BE2C (cell line): ENCODE data around the gene IFTAP. TPM values are rescaled to one million over a fixed set of nuclear protein-coding genes. Genes with fewer than 3 reads are reported as not detected.
"Not testable (repeated sequence)": the region's sequence is repeated elsewhere in the genome, so short reads cannot be mapped to it uniquely, and the experiment has no call there.

Experiments
- DNase-seq: peaks from one replicate; pipeline ENCODE4 v3.0.0-alpha.2; 2020
- H3K27me3 ChIP-seq: fragments of 250-450 bp; sonication (Bioruptor Pico); 2 replicates; pipeline ENCODE4 v1.5.1; 2020; ENCODE audit warnings: mild to moderate bottlenecking
- H3K36me3 ChIP-seq: fragments of 250-450 bp; sonication (Bioruptor Pico); 2 replicates; pipeline ENCODE4 v1.5.1; 2020; ENCODE audit warnings: mild to moderate bottlenecking
- H3K4me1 ChIP-seq: fragments of 250-450 bp; sonication (Bioruptor Pico); 2 replicates; pipeline ENCODE4 v1.5.1; 2020
- H3K4me3 ChIP-seq: 2 replicates; pipeline ENCODE4 v1.5.1; 2011; ENCODE audit warnings: low read depth, low read length
- H3K9me3 ChIP-seq: fragments of 250-450 bp; sonication (Bioruptor Pico); 2 replicates; pipeline ENCODE4 v1.5.1; 2020
- CTCF ChIP-seq: IDR thresholded peaks from 2 replicates; pipeline ENCODE4 v1.5.1; 2012; ENCODE audit warnings: mild to moderate bottlenecking, low read depth, low read length
- polyA plus RNA-seq: library from polyadenylated mRNA; unstranded; fragments of >200 nt; gene quantifications from one replicate; pipeline ENCODE4 v1.2.1, GENCODE V29; 2012; ENCODE audit warnings: low read depth, missing spikeins; ENCODE audit not compliant: insufficient read length, insufficient read depth

The IFTAP gene
- 25.1 TPM for polyA plus RNA-seq

- H3K36me3 ChIP-seq = no peaks in the 10 kb centered on the region
- no peak for TF ChIP-seq CTCF
- H3K4me1 ChIP-seq = no peaks in the 10 kb centered on the region; the same call in 1 of the 2 replicates
- peak; percentile 35 for DNase-seq
- H3K9me3 ChIP-seq = no peaks in the 10 kb centered on the region
- H3K27me3 ChIP-seq = no peaks in the 10 kb centered on the region
- H3K4me3 ChIP-seq = peak within 1 kb of the TSS; percentile 82
Measured at GRCh38 chr11:36594316-36594989, at the start of gene IFTAP. Gene IFTAP (plus strand): TSS chr11:36594502. CDS start chr11:36610104, 15,602 bp downstream.

GRCh38 chr11:36550385-36551115, 43.8 kb upstream of the IFTAP start:
- Histone ChIP-seq H3K9me3 (no peaks in the 10 kb centered on the region), H3K27me3 (no peaks in the 10 kb centered on the region), H3K4me3 (no peak overlapping the region), H3K36me3 (no peaks in the 10 kb centered on the region), H3K4me1 (no peaks in the 10 kb centered on the region)
- no peak for TF ChIP-seq CTCF
- no peak for DNase-seq

- not testable (repeated sequence) for H3K4me1 ChIP-seq, H3K4me3 ChIP-seq, DNase-seq, H3K36me3 ChIP-seq, H3K27me3 ChIP-seq, H3K9me3 ChIP-seq
Measured at GRCh38 chr11:36557390-36557789, 36.9 kb upstream of the IFTAP start.

GRCh38 chr11:36557991-36558390, 36.3 kb upstream of the IFTAP start:
- Histone ChIP-seq H3K36me3 (no peaks in the 10 kb centered on the region), H3K4me3 (no peak overlapping the region), H3K9me3 (no peaks in the 10 kb centered on the region), H3K27me3 (no peaks in the 10 kb centered on the region), H3K4me1 (no peaks in the 10 kb centered on the region)
- DNase-seq = no peak
- no peak for TF ChIP-seq CTCF

GRCh38 chr11:36558571-36559413, 35.5 kb upstream of the IFTAP start:
- no peak for DNase-seq

More at GRCh38 chr11:36558571-36559413, 35.5 kb upstream of the IFTAP start:
- Histone ChIP-seq H3K27me3 (no peaks in the 10 kb centered on the region), H3K4me1 (no peaks in the 10 kb centered on the region), H3K4me3 (no peak overlapping the region), H3K36me3 (no peaks in the 10 kb centered on the region), H3K9me3 (no peaks in the 10 kb centered on the region)
- TF ChIP-seq CTCF = no peak
